Osteocyte (in vitro differentiated cells): ENCODE measurements around the gene MDC1. TPM values are rescaled to one million over a fixed set of nuclear protein-coding genes. Genes with fewer than 3 reads are reported as not detected.
A peak's percentile ranks its signal among the peaks of the same experiment; 100 is the strongest.
"Not testable (repeated sequence)": the region's sequence is repeated elsewhere in the genome, so short reads cannot be mapped to it uniquely, and the experiment has no call there.

Experiments
- DNase-seq: peaks from one replicate; pipeline ENCODE4 v3.0.0; 2021; ENCODE audit warnings: mixed read lengths; ENCODE audit not compliant: unreplicated experiment; ENCODE audit errors: extremely low spot score
- H3K27ac Mint-ChIP-seq: one replicate; pipeline ENCODE4 v1.8.0; 2021; ENCODE audit warnings: mild to moderate bottlenecking, mixed read lengths; ENCODE audit not compliant: unreplicated experiment
- H3K27me3 Mint-ChIP-seq: one replicate; pipeline ENCODE4 v1.8.0; 2021; ENCODE audit warnings: mixed read lengths; ENCODE audit not compliant: unreplicated experiment
- H3K36me3 Mint-ChIP-seq: one replicate; pipeline ENCODE4 v1.8.0; 2021; ENCODE audit warnings: mixed read lengths; ENCODE audit not compliant: unreplicated experiment
- H3K4me1 Mint-ChIP-seq: one replicate; pipeline ENCODE4 v1.8.0; 2021; ENCODE audit warnings: mixed read lengths; ENCODE audit not compliant: unreplicated experiment
- H3K4me3 Mint-ChIP-seq: one replicate; pipeline ENCODE4 v1.8.0; 2021; ENCODE audit warnings: mild to moderate bottlenecking, moderate library complexity, mixed read lengths; ENCODE audit not compliant: unreplicated experiment
- H3K9me3 Mint-ChIP-seq: one replicate; pipeline ENCODE4 v1.8.0; 2021; ENCODE audit warnings: mixed read lengths; ENCODE audit not compliant: unreplicated experiment
- CTCF ChIP-seq: fragments of 200-600 bp; sonication (generic); IDR thresholded peaks from 2 replicates; pipeline ENCODE4 v1.5.0; 2021; ENCODE audit warnings: antibody characterized with exemption, mild to moderate bottlenecking, moderate library complexity
- total RNA-seq: library from RNA; stranded (reverse); gene quantifications from 2 replicates; pipeline ENCODE4 v1.2.1, GENCODE V29; 2021

Gene MDC1
- total RNA-seq, 1 donor from 2014 or later: 37.7 TPM

GRCh38 chr6:30664994-30665767 is 51.9 kb downstream of the MDC1 start:
- Mint-ChIP-seq H3K36me3 (peaks cover 44% of the 10 kb centered on the region), H3K9me3 (no peaks in the 10 kb centered on the region), H3K4me1 (no peaks in the 10 kb centered on the region), H3K4me3 (no peak overlapping the region), H3K27ac (no peak overlapping the region), H3K27me3 (no peaks in the 10 kb centered on the region)
- no peak for TF ChIP-seq CTCF
- DNase-seq: no peak

GRCh38 chr6:30657922-30658321 is 59.2 kb downstream of the MDC1 start:
- H3K36me3 Mint-ChIP-seq: peaks cover 58% of the 10 kb centered on the region
- H3K4me3 Mint-ChIP-seq, H3K4me1 Mint-ChIP-seq, H3K9me3 Mint-ChIP-seq, H3K27ac Mint-ChIP-seq, H3K27me3 Mint-ChIP-seq, DNase-seq: not testable (repeated sequence)

GRCh38 chr6:30657454-30657853 is 59.6 kb downstream of the MDC1 start:
- Mint-ChIP-seq H3K36me3 (peaks cover 58% of the 10 kb centered on the region), H3K27ac (no peak overlapping the region)
- TF ChIP-seq CTCF: no peak

GRCh38 chr6:30656513-30656912 is 60.6 kb downstream of the MDC1 start:
- Mint-ChIP-seq H3K9me3 (no peaks in the 10 kb centered on the region), H3K36me3 (peaks cover 56% of the 10 kb centered on the region), H3K27ac (peak overlapping the region; percentile 18), H3K4me3 (no peak overlapping the region), H3K27me3 (no peaks in the 10 kb centered on the region), H3K4me1 (no peaks in the 10 kb centered on the region)
- no peak for DNase-seq
- TF ChIP-seq CTCF: no peak

More at GRCh38 chr6:30657454-30657853, 59.6 kb downstream of the MDC1 start:
- no peak for DNase-seq
- Mint-ChIP-seq H3K4me3 (no peak overlapping the region), H3K9me3 (no peaks in the 10 kb centered on the region), H3K27me3 (no peaks in the 10 kb centered on the region), H3K4me1 (no peaks in the 10 kb centered on the region)

- no peak for TF ChIP-seq CTCF
- no peak overlapping the region for H3K4me3 Mint-ChIP-seq
- no peaks in the 10 kb centered on the region for H3K9me3 Mint-ChIP-seq
- H3K4me1 Mint-ChIP-seq: no peaks in the 10 kb centered on the region
- no peak overlapping the region for H3K27ac Mint-ChIP-seq
- no peak for DNase-seq
- H3K27me3 Mint-ChIP-seq: no peaks in the 10 kb centered on the region
- peaks cover 58% of the 10 kb centered on the region for H3K36me3 Mint-ChIP-seq
Measured at GRCh38 chr6:30655743-30656094, 61.4 kb downstream of the MDC1 start.
